CD4-positive, alpha-beta T cell treated with Interleukin-6 for 4 hours (primary cell): ENCODE measurements around the gene UBR3.
"Not testable (repeated sequence)": the region's sequence is repeated elsewhere in the genome, so short reads cannot be mapped to it uniquely, and the experiment has no call there.

ENCODE experiments used
- DNase-seq: peaks from one replicate; pipeline ENCODE4 v3.0.0-alpha.2; 2020; ENCODE audit warnings: mixed read lengths

UBR3 gene

GRCh38 chr2:170070778-170071177 lies 243.5 kb downstream of the UBR3 start:
- no peak for DNase-seq

- DNase-seq, result no peak
These were observed 246.0 kb downstream of the UBR3 start for GRCh38 chr2:170073288-170073687.

GRCh38 chr2:170076189-170076588 lies 248.9 kb downstream of the UBR3 start:
- DNase-seq, result no peak

GRCh38 chr2:170077830-170078569 lies 250.7 kb downstream of the UBR3 start:
- DNase-seq, result no peak

GRCh38 chr2:170084820-170085491 lies 257.7 kb downstream of the UBR3 start:
- no peak for DNase-seq

GRCh38 chr2:170086117-170086688 lies 258.9 kb downstream of the UBR3 start:
- no peak for DNase-seq

GRCh38 chr2:170086751-170087412 lies 259.6 kb downstream of the UBR3 start:
- DNase-seq, result no peak

GRCh38 chr2:170087413-170087793 lies 260.1 kb downstream of the UBR3 start:
- no peak for DNase-seq

GRCh38 chr2:170088776-170089175 lies 261.5 kb downstream of the UBR3 start:
- no peak for DNase-seq

- no peak for DNase-seq
These were observed 263.0 kb downstream of the UBR3 start for GRCh38 chr2:170090229-170090628.

GRCh38 chr2:170091436-170091835 lies 264.2 kb downstream of the UBR3 start:
- DNase-seq, result no peak

GRCh38 chr2:170092436-170093060 lies 265.3 kb downstream of the UBR3 start:
- DNase-seq, result no peak

- no peak for DNase-seq
These were observed 268.1 kb downstream of the UBR3 start for GRCh38 chr2:170095380-170095779.

- no peak for DNase-seq
These were observed 271.5 kb downstream of the UBR3 start for GRCh38 chr2:170098626-170099312.

GRCh38 chr2:170101789-170102188 lies 274.5 kb downstream of the UBR3 start:
- DNase-seq, result no peak

- DNase-seq, result no peak
These were observed 279.0 kb downstream of the UBR3 start for GRCh38 chr2:170106102-170106840.

- no peak for DNase-seq
These were observed 286.1 kb downstream of the UBR3 start for GRCh38 chr2:170113168-170113894.

GRCh38 chr2:170115501-170116229 lies 288.4 kb downstream of the UBR3 start:
- no peak for DNase-seq

- no peak for DNase-seq
These were observed 291.4 kb downstream of the UBR3 start for GRCh38 chr2:170118641-170119040.

- not testable (repeated sequence) for DNase-seq
These were observed 292.1 kb downstream of the UBR3 start for GRCh38 chr2:170119326-170119725.
